ENCODE data around the gene MB21D2.

MB21D2 gene

DNA sequence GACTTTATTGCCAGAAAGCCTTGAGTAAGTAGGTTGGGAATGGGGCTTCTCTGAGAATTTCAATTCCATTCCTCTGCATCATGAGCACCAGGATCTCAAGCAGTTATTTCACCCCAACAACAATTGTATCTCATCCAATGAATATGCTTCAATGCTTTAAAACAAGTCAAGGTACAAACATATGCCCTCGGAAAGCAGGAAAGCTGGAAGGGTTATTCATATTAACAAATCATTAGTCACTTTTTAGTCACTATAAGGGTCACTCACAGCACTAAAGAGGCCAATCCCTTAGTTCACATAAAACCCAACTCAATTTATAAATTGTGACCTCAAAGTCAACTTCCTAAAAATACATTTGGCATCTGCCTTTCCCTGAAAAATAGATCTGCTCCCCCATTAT is 16.2 kb downstream of the MB21D2 start:
- TF ChIP-seq HDGF (IDR thresholded peaks at IDR 0.05; ENCODE audit: borderline replicate concordance) (no peak), BHLHE40 (IDR thresholded peaks at IDR 0.05; ENCODE audit: borderline replicate concordance) (no peak), NFRKB (IDR thresholded peaks at IDR 0.05) (no peak), FOXA1 (IDR thresholded peaks at IDR 0.05) (no peak), SUZ12 (IDR thresholded peaks at IDR 0.05) (no peak), TARDBP (IDR thresholded peaks at IDR 0.05) (no peak), SP1 (IDR thresholded peaks at IDR 0.05) (no peak), L3MBTL2 (conservative IDR thresholded peaks at IDR 0.05) (no peak), ELF4 (IDR thresholded peaks at IDR 0.05) (no peak)
- DNase-seq (ENCODE audit: extremely low spot score): no peak
- ChIA-PET POLR2A (no interaction called here), CTCF (no interaction called here)

DNA sequence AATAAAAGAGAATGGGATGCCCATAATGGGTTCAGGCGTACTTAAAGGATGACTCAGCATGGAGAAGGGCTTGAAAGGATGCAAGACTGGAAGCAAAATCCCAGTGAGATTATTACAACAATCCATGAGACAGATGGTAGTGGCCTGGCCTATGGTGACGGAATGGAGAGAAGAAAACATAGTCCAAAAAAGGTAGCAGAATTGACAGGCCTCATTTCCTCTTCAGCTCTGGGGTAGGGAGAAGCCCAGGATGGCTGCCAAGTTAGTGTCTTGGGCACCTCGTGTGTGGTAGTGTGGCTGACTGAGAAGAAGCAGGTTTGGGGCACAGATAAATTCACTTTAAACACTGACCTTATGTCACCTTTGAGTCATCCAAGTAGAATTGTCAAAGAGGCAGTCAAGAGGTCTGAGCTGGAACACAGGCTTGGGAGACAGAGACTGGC is 18.1 kb downstream of the MB21D2 start:
- DNase-seq (ENCODE audit: extremely low spot score): no peak
- POLR2A ChIA-PET: no interaction called here
- CTCF ChIA-PET: no interaction called here
- TF ChIP-seq ZNF384 (IDR thresholded peaks at IDR 0.05) (no peak), ARNT (IDR thresholded peaks at IDR 0.05) (no peak), HDGF (IDR thresholded peaks at IDR 0.05; ENCODE audit: borderline replicate concordance) (no peak), ELF4 (IDR thresholded peaks at IDR 0.05) (no peak), BHLHE40 (IDR thresholded peaks at IDR 0.05; ENCODE audit: borderline replicate concordance) (no peak), LEF1 (IDR thresholded peaks at IDR 0.05; ENCODE audit: borderline replicate concordance) (no peak), NFRKB (IDR thresholded peaks at IDR 0.05) (no peak), FOXK2 (IDR thresholded peaks at IDR 0.05) (no peak), FOXA1 (IDR thresholded peaks at IDR 0.05) (no peak), CTBP1 (IDR thresholded peaks at IDR 0.05; ENCODE audit: borderline replicate concordance) (no peak), TARDBP (IDR thresholded peaks at IDR 0.05) (no peak)
- TF ChIP-seq, protein P1, sequence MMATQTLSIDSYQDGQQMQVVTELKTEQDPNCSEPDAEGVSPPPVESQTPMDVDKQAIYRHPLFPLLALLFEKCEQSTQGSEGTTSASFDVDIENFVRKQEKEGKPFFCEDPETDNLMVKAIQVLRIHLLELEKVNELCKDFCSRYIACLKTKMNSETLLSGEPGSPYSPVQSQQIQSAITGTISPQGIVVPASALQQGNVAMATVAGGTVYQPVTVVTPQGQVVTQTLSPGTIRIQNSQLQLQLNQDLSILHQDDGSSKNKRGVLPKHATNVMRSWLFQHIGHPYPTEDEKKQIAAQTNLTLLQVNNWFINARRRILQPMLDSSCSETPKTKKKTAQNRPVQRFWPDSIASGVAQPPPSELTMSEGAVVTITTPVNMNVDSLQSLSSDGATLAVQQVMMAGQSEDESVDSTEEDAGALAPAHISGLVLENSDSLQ (IDR thresholded peaks at IDR 0.05): no peak

DNA sequence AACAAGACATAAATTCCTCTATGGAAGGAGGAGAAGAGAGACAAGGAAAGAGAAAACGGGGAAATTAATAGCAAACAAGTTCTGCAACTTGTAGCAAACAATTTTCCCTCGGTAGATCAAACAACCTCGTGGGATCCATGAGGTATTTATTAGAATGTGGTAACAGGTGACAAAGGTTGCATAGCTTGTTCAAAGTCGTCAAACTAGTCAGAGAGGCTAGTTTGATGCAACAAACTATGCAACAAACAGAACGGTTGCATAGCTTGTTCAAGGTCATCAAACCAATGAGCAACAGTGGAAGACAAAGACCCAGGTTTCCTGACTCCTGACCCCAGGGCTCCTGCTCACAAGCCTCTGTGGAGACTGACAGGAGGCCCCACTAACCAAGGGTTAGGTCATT is 20.7 kb downstream of the MB21D2 start:
- no peak for DNase-seq (ENCODE audit: extremely low spot score)
- ChIA-PET CTCF (interaction anchor here (0.6 to 1.7 kb wide), 2 partner anchors 8 to 81 kb away, joined by 3 to 5 read pairs; no protein-coding TSS in a partner anchor), POLR2A (no interaction called here)
- no peak for TF ChIP-seq SUZ12 (IDR thresholded peaks at IDR 0.05)
- no peak for TF ChIP-seq L3MBTL2 (conservative IDR thresholded peaks at IDR 0.05)
- no peak for TF ChIP-seq SP1 (IDR thresholded peaks at IDR 0.05)
- TF ChIP-seq FOXM1 (IDR thresholded peaks at IDR 0.05; ENCODE audit: borderline replicate concordance): no peak
- TF ChIP-seq ELF4 (IDR thresholded peaks at IDR 0.05): no peak
- no peak for TF ChIP-seq ARNT (IDR thresholded peaks at IDR 0.05)
- TF ChIP-seq NFRKB (IDR thresholded peaks at IDR 0.05): no peak
- no peak for TF ChIP-seq FOXK2 (IDR thresholded peaks at IDR 0.05)
- no peak for TF ChIP-seq BHLHE40 (IDR thresholded peaks at IDR 0.05; ENCODE audit: borderline replicate concordance)
- no peak for TF ChIP-seq TARDBP (IDR thresholded peaks at IDR 0.05)
- TF ChIP-seq HDGF (IDR thresholded peaks at IDR 0.05; ENCODE audit: borderline replicate concordance): no peak
- TF ChIP-seq, protein P1 (IDR thresholded peaks at IDR 0.05): no peak
- TF ChIP-seq ZNF384 (IDR thresholded peaks at IDR 0.05): no peak
- no peak for TF ChIP-seq CTBP1 (IDR thresholded peaks at IDR 0.05; ENCODE audit: borderline replicate concordance)
- no peak for TF ChIP-seq FOXA1 (IDR thresholded peaks at IDR 0.05)
- TF ChIP-seq LEF1 (IDR thresholded peaks at IDR 0.05; ENCODE audit: borderline replicate concordance): no peak

DNA sequence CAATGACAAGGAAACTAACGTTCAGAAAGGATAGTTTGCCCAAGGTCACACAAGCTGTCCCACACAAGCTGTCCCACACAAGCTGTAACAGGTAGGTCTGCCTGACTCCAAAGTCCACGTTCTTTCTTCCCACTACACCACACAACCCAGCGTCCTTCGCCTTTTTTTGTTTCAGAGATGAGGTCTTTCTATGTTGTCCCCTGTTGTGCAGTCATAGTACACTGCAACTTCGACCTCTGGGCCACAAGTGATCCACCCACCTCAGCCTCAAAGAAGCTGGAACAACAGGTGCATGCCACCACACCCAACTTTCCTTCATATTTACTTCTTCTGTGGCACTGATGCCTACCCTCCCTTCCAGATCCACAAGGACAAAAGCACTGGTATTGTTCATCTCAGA is 21.4 kb downstream of the MB21D2 start:
- TF ChIP-seq SP1 (IDR thresholded peaks at IDR 0.05): no peak
- TF ChIP-seq ZNF384 (IDR thresholded peaks at IDR 0.05): no peak
- TF ChIP-seq ELF4 (IDR thresholded peaks at IDR 0.05): no peak
- POLR2A ChIA-PET: no interaction called here
- no peak for DNase-seq (ENCODE audit: extremely low spot score)
- CTCF ChIA-PET: no interaction called here

DNA sequence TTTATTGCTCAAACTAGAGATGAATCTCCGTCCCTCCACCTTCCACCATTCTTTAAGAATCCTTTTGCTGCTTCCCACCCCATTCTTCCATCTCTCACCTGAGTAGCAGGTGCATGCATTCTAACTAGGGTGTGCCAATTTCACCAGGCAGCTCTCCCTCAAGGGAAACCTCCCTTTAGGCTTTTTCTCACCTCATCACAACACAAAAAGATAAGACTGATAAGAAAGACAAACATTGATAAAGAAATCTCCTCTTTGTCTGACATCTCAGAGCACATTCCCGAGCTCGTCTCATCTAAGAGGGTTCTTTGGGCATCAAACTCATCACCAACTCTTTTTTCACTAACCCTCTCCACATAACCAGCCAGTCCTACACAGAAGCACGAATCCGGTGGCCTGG is 23.0 kb downstream of the MB21D2 start:
- ChIA-PET CTCF (no interaction called here), POLR2A (interaction anchor here (0.9 kb wide), 1 partner anchor 22 kb away, joined by 5 read pairs; no protein-coding TSS in a partner anchor)
- no peak for DNase-seq (ENCODE audit: extremely low spot score)
- TF ChIP-seq, protein P1 (IDR thresholded peaks at IDR 0.05): no peak
- TF ChIP-seq ARNT (IDR thresholded peaks at IDR 0.05) (no peak), HDGF (IDR thresholded peaks at IDR 0.05; ENCODE audit: borderline replicate concordance) (no peak), BHLHE40 (IDR thresholded peaks at IDR 0.05; ENCODE audit: borderline replicate concordance) (no peak), L3MBTL2 (conservative IDR thresholded peaks at IDR 0.05) (no peak), NFRKB (IDR thresholded peaks at IDR 0.05) (no peak), CTBP1 (IDR thresholded peaks at IDR 0.05; ENCODE audit: borderline replicate concordance) (no peak), TARDBP (IDR thresholded peaks at IDR 0.05) (no peak), ZNF384 (IDR thresholded peaks at IDR 0.05) (no peak), FOXA1 (IDR thresholded peaks at IDR 0.05) (no peak), FOXM1 (IDR thresholded peaks at IDR 0.05; ENCODE audit: borderline replicate concordance) (no peak), ELF4 (IDR thresholded peaks at IDR 0.05) (no peak), LEF1 (IDR thresholded peaks at IDR 0.05; ENCODE audit: borderline replicate concordance) (no peak), FOXK2 (IDR thresholded peaks at IDR 0.05) (no peak), SP1 (IDR thresholded peaks at IDR 0.05) (no peak), SUZ12 (IDR thresholded peaks at IDR 0.05) (no peak)

DNA sequence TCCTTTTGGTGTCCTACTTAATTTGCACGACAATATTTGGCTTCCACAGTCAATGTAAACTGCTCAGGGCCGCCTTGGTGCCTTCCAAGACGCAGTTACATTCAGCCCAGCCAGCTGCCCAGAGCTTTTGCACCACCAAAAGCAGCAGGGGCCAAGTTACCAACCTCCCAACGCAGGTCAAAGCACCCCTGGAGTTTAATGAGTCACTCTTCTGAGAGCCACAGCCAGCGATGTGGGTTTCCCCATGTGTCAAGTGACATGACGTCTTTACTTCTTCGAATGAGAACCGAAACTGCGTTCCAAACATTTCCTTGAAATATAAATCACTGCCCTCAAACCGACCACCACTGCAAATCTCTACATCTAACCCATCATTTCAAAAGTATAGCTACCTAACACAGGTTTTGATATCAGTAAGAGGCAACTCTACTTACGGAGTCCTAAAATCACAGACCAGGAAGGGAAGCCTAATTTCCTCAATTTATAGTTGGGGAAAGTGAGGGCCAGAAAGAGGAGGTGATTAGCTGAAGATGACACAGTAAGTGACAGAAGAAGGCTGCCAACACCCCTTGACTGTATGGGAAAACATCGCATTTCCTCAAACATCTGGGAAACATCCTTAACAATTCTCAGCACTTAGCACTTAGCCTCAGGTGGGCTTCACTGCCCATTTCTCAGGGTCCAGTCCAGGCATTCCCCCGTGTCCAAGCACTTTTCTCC is 24.5 kb downstream of the MB21D2 start:
- TF ChIP-seq, protein P1 (IDR thresholded peaks at IDR 0.05): peak; percentile 80
- TF ChIP-seq FOXK2 (IDR thresholded peaks at IDR 0.05): no peak
- CTCF ChIA-PET: no interaction called here
- POLR2A ChIA-PET: interaction anchor here (1.4 kb wide), 1 partner anchor 22 kb away, joined by 3 read pairs; no protein-coding TSS in a partner anchor
- peak; percentile 23 for DNase-seq (ENCODE audit: extremely low spot score)
